Measurements from ENCODE around the gene PRKAG1.

Gene PRKAG1

DNA sequence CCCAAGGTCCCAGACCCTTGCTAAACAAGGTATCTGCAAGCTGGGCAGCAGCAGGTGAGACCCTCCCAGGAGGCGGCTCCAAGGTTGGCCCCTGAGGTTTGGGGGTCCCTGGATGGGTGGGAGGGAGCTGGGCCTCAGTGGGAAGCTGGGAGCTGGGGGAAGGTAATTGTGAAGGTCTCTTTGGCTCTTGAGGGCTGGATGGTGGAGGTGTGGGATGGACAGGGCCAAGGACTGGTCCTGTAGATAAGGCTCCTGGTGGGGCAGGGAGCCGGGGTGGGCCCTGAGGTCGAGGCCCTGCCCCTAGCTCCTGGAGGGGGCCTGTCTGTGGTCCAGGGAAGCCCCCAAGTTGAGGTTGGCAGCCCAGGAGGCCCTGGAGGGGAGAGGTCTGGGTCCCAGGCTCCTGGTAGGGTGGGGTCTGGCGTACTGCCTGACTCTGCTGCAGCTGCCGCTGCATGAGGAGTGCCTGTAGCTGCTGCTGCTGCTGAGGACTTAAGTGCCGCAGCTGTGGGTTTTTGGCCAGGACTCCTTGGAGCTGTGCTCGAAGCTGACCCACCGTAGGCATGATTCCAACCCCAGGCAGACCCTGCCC is 13.1 kb upstream of the PRKAG1 start:
- no peak for DNase-seq (ENCODE audit: low read depth in 2 of 2)

DNA sequence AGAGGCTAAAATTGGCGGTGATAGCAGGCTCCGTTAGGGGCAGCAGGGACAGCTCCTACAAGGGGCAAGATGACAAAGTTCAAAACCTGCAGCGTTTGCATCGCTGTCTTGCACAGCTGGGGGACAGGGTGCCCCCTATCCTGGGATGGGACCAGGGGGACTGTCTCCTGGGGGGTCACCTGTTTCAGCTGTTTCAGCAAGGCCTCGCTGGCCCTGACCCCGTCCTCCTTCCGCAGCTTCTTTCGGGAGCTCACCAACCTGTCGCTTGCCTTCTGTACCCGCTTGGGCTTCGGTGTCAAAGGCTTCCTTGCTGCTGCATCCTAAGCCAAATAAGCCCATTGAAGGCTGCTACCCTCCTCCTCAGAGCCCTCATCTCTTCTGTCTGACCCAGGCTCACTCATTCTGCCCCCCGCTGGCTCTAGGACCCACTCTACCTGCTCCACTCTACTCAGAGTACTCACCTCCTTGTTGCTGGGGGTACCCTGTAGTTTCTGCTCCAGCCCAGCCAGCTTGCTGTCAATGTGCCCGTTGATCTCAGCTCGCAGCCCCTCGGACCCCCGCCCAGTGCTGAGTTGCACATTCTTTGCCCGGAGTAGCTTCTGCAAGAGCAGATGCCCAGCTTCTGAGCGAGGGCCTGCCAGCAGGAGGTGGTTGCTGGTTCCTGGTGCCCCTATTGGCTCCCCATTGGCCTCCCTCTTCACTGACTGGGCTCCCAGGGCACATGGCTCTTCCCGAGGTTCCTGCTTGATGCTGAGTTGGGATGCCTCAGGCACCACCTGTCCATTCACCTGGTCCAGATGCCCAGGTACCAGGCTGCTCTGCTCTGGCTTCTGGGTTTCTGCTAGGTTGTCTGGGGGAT is 12.4 kb upstream of the PRKAG1 start:
- DNase-seq (ENCODE audit: low read depth in 2 of 2) = no peak

- no peak for DNase-seq (ENCODE audit: low read depth in 2 of 2)
Observed at GRCh38 chr12:49030119-49030518, 11.5 kb upstream of the PRKAG1 start.

- no peak for DNase-seq (ENCODE audit: low read depth in 2 of 2)
Observed at GRCh38 chr12:49028666-49029275, 10.2 kb upstream of the PRKAG1 start.

DNA sequence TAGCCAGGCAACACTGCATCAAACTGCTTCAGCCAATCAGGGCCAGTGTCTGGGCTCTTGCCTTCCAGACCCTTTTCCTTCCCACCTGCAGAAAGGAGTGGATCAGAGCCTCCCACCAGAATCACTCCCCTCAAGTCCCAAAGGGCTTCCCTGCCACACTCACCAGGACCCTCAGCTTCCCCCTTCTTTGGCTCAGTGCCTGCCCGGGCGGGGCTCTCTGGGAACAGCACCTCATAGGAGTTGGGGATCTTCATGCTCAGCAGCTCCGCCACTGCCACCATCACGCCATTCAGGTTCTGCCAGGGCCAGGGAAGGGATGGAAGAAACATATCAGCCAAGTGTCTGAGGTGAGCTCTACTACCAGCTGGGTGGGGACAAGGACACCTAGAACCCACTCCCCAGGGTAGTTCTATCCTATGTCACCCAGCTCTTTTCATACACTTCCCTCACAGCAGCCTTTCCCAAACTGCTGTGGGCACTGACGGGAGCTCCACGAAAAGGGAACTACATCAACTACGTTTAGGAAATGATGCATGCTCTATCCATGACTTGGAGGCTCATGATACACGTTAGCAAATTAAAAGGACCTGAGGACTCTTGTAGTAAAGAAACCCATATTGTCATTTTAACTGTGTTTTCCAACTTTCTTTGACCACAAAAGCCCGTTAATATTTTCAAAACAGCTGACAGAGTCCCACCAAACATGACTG is 9.4 kb upstream of the PRKAG1 start:
- DNase-seq (ENCODE audit: low read depth in 2 of 2) = no peak

- DNase-seq (ENCODE audit: low read depth in 2 of 2) = no peak
Observed at GRCh38 chr12:49026678-49027480, 8.3 kb upstream of the PRKAG1 start.

- no peak for DNase-seq (ENCODE audit: low read depth in 2 of 2)
Observed at GRCh38 chr12:49026101-49026500, 7.5 kb upstream of the PRKAG1 start.

GRCh38 chr12:49025463-49025862 is 6.9 kb upstream of the PRKAG1 start:
- DNase-seq (ENCODE audit: low read depth in 2 of 2) = no peak

DNA sequence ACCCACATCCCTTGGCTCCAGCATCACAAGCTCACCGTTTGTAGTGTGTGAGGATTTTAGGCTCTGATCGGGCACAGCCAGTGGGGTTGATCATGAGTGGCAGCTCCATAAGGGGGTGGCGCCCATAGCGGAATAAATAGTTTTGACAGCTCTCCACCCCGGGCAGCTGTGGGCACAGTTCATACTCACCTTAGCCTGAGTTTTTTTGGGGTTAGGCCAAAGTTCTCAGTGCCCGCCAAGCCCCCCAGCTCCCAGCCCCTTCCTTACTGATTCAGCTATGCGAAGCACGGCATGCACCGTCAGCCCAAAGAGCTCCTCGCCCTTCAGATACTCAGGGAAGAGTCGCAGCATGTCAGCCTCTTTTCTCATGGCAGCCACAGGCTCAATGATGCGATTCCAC is 6.0 kb upstream of the PRKAG1 start:
- no peak for DNase-seq (ENCODE audit: low read depth in 2 of 2)

DNA sequence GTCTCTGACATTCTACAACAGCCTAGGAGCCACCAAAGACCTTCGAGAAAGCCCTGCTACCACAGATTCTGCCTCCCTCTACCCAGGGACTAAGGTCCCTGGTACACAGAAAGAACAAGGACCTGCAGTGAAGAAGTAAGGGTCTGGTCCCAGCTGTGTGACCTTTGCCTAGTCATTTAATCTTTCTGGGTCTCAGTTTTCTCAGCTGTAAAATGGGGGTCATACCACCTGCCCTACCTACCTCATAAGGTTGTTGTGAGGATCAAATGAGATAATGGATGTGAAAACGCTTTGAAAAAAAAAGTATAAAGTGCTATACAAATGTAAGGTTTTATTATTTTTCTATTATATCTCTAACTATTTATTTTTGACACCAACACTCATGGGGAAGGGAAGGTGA is 5.2 kb upstream of the PRKAG1 start:
- no peak for DNase-seq (ENCODE audit: low read depth in 2 of 2)

DNA sequence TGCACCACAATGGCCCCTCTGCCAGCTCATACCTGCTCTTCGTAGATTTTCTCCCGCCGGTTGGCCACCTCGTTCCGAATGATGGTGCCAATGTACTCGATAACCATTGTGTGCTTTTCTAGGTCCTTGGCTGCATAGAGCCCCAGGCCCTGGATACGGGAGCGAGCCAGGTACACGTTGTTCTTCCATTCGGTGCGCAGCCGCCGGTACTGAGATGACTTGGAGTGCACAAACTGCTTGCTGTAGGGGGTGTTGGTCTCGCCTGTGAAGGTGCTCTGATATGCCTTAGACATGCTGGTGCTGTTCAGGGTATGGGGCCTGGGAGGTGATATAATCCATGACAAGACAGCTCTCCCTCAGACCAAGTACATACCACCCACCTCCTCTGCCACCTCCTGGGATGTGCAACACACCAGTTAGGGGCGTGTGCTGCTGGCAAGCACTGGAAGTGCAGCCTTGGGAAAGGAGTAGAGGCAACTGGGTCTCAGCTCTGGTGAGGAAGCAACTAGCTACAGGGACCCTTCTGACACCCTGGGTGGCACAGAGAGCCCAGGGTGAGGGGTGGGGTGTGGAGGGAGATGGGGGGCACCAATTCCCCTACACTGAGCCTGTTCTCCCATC is 4.1 kb upstream of the PRKAG1 start:
- DNase-seq (ENCODE audit: low read depth in 2 of 2) = no peak

- no peak for DNase-seq (ENCODE audit: low read depth in 2 of 2)
Observed at GRCh38 chr12:49021292-49021915, 2.8 kb upstream of the PRKAG1 start.

- no peak for DNase-seq (ENCODE audit: low read depth in 2 of 2)
Observed at GRCh38 chr12:49020441-49020840, 1.9 kb upstream of the PRKAG1 start.

GRCh38 chr12:49019443-49020324 is 1.1 kb upstream of the PRKAG1 start:
- peak in 1 of 2 experiments; percentile 20 for DNase-seq (ENCODE audit: low read depth in 2 of 2)

- no peak for DNase-seq (ENCODE audit: low read depth in 2 of 2)
Observed at GRCh38 chr12:49019120-49019430, 499 bp upstream of the PRKAG1 start.

DNA sequence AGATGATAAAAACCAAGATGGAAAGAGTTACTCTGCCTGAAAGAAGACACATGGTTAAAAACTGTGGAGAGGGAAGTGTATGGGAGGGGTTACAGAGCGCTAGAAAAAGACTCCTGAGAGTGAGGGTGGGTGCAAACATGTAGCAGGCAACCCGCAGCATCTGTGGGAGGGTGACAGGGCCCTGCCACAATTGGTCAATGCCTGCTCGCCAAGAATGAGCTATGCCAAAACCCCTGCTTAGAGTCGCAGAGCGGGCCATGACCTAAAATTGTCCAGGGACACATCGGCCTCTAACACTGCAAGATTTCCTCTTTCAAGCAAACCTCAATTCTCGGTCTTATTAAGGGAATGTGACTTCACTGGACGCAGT is 700 bp downstream of the PRKAG1 start:
- peak in 1 of 2 experiments; percentile 54 for DNase-seq (ENCODE audit: low read depth in 2 of 2)

DNA sequence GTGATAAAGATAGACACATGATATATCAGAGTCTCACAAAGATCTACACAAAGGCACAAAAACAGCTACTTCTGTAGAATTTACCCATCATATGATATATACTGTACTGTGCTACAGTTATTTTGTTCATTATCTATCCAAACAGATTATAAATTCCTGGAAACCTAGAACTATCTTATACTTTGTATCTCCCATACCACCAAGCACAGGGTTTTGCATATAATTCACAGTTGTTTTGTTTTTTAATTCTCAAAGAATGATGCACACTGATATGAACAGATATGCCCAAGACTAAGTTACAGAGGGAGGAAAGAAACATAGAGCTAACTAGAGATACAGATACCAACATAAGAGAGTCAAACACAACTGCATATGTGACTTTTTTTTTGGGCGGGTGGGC is 3.4 kb downstream of the PRKAG1 start:
- no peak for DNase-seq (ENCODE audit: low read depth in 2 of 2)

DNA sequence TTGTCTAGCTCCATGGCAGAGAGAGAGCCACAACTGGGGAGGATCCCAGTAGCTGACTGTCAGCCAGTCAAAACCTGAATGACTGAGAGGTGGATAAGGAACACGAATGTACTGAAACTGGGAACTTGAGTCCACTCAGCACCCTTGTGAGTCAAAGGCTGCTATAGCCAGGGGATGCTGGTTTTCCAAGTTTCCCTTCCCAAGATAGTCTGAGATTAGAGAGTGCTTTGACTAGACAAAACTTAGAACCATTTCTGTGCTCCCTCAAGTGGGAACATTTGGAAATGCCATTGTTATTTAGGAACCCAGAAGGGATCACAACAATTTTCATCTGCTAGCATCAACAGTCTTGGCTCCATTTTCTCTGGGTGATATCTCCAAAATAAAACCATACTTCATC is 4.0 kb downstream of the PRKAG1 start:
- DNase-seq (ENCODE audit: low read depth in 2 of 2) = no peak

DNA sequence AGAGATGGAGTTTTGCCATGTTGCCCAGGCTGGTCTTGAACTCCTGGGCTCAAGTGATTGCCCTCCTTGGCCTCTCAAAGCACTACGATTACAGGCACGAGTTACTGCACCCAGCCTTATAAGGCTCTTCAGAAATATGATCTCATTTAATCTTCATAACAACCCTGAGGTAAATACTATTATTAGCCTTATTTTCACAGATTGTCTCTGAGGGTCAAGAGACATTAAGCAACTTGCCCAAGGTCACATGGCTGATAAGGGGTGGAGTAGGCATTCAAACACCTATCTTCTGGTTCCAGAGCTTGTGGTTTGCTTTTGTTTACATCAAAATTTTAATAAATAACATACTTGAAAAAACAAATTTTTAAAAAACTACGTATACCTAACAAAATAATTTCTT is 5.1 kb downstream of the PRKAG1 start:
- DNase-seq (ENCODE audit: low read depth in 2 of 2) = no peak

DNA sequence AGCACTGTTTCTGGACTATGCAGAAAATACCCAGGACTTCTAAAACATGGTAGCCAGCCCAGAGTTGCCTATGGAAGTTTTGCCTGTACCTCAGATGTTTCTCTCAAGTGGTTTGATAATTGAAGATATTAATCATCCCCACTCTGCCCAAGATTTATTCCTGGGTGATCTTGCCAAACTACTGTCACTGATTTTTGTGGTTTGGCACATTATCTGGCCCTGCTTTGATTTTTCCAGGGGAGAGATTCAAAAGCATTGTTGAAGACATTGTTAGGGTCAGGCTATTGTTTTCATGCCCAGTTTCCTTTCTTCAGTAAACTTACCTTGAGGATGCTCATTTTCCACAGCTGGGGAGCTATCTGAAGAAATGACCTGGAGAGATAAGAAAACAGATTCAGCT is 5.8 kb downstream of the PRKAG1 start:
- DNase-seq (ENCODE audit: low read depth in 2 of 2) = no peak

Data from stimulated activated CD4-positive, alpha-beta T cell treated with anti-CD3 and anti-CD28 coated beads, Interleukin-12 subunit alpha, Interleukin-12 subunit beta, amount 100 ng/mL, for 24 hours (primary cell).